Spleen (tissue), 11 donors: ENCODE results near the gene SPATA16. TPM values are rescaled to one million over a fixed set of nuclear protein-coding genes. Genes with fewer than 3 reads are reported as not detected.
"Not testable (repeated sequence)": the region's sequence is repeated elsewhere in the genome, so short reads cannot be mapped to it uniquely, and the experiment has no call there.

Experiments
- DNase-seq: peaks from one replicate; pipeline ENCODE4 v3.0.0-alpha.2; 2020
- H3K27ac ChIP-seq, 8 donors: fragments of 200-600 bp; sonication (generic) in 7 of 8; 1 replicate in 4 of 8; 2 replicates in 4 of 8; pipeline versions ENCODE4 v1.5.0 to v1.8.0; 2016 to 2021; ENCODE audit warnings: inconsistent platforms in 4 of 8, mild to moderate bottlenecking in 4 of 8, moderate library complexity in 1 of 8
- H3K27me3 ChIP-seq, 7 donors: fragments of 200-600 bp; sonication (generic) in 6 of 7; replicated peaks in 1 of 7; 1 replicate in 4 of 7; 2 replicates in 3 of 7; pipeline versions ENCODE4 v1.5.0 to v1.8.0; 2016 to 2021; ENCODE audit warnings: inconsistent platforms in 3 of 7, mild to moderate bottlenecking in 1 of 7
- H3K36me3 ChIP-seq, 6 donors: fragments of 200-600 bp; sonication (generic) in 5 of 6; 1 replicate in 4 of 6; 2 replicates in 2 of 6; pipeline versions ENCODE4 v1.5.0 to v1.8.0; 2016 to 2021; ENCODE audit warnings: inconsistent platforms in 2 of 6
- H3K4me1 ChIP-seq, 6 donors: fragments of 200-600 bp; sonication (generic) in 5 of 6; 1 replicate in 3 of 6; 2 replicates in 3 of 6; pipeline versions ENCODE4 v1.5.0 to v1.8.0; 2016 to 2021; ENCODE audit warnings: inconsistent platforms in 3 of 6
- H3K4me3 ChIP-seq, 8 donors: fragments of 200-600 bp; sonication (generic) in 7 of 8; 1 replicate in 4 of 8; 2 replicates in 4 of 8; pipeline versions ENCODE4 v1.5.0 to v1.8.0; 2016 to 2021; ENCODE audit warnings: inconsistent platforms in 4 of 8, mild to moderate bottlenecking in 4 of 8, moderate library complexity in 2 of 8
- H3K9me3 ChIP-seq, 8 donors: fragments of 200-600 bp; sonication (generic) in 7 of 8; 1 replicate in 4 of 8; 2 replicates in 4 of 8; pipeline versions ENCODE4 v1.5.0 to v1.8.0; 2016 to 2021; ENCODE audit warnings: inconsistent platforms in 4 of 8
- CTCF ChIP-seq, 11 experiments: fragments of 200-600 bp in 7 of 11; fragments of 450-650 bp in 4 of 11; sonication (generic) in 4 of 11; IDR thresholded peaks in 8 of 11; conservative IDR thresholded peaks in 3 of 11; 1 replicate in 7 of 11; 2 replicates in 4 of 11; pipeline versions ENCODE4 v1.4.0 to v1.8.0; 2016 to 2021; ENCODE audit warnings: antibody characterized with exemption in 11 of 11, inconsistent platforms in 4 of 11, mild to moderate bottlenecking in 1 of 11
- POLR2A ChIP-seq, 3 donors: fragments of 450-650 bp; IDR thresholded peaks; one replicate each; pipeline ENCODE4 v1.5.1; 2017; ENCODE audit warnings: antibody characterized with exemption in 3 of 3, mild to moderate bottlenecking in 1 of 3
- POLR2AphosphoS5 ChIP-seq, 3 donors: sonication (generic); formaldehyde crosslinking; IDR thresholded peaks; one replicate each; pipeline ENCODE4 v1.5.1; 2017; ENCODE audit warnings: antibody characterized with exemption in 3 of 3
- WGBS, 5 donors: extraction: QIAGEN DNeasy Blood & Tissue Kit in 3 of 5; methylation state at CpG; one replicate each; pipeline versions ENCODE4 v1.1.5 to v1.1.7; 2013 to 2018; 5-methylcytosine and 5-hydroxymethylcytosine counted together
- intact Hi-C: fragments of 100-400 bp; cut with DNase I; formaldehyde crosslinking; loops from one replicate; pipeline ENCODE4 v1.15.0; 2023; ENCODE audit warnings: low total_unique reads
- polyA plus RNA-seq, 3 donors: library from polyadenylated mRNA; stranded (reverse); fragments of 200-250 nt; gene quantifications; one replicate each; pipeline ENCODE4 v1.2.1, GENCODE V29; 2013
- total RNA-seq, 7 donors: library from RNA; depleted of rRNA in 3 of 7; stranded (reverse); fragments of >200 nt in 3 of 7; fragmentation: NEBNext Ultra II Directional in 4 of 7; extraction: Animal tissue kit (Norgen Biotek cat#: 25700) in 4 of 7; gene quantifications; one replicate each; pipeline versions ENCODE4 v1.1.0 to v1.2.1, GENCODE V29; 2016 to 2021
- donor health status: healthy with polysubstance abuse.
- donor health status: DM: no; HTN: no; CAD: no; lungs with moderate emphysema.
- donor health status: DM: no; HTN: no; CAD: no.
- donor health status: Bipolar disorder and iron deficiency.
- donor health status: healthy.
- donor health status: DM: no; HTN: no; CAD: no.
- donor health status: DM: yes; HTN: yes; CAD: no.

Gene SPATA16
- total and polyA plus RNA-seq, 10 donors: not detected

- intact Hi-C loops: no loop called here
- Histone ChIP-seq H3K36me3 (no peaks in the 10 kb centered on the region), H3K27me3 (no peaks in the 10 kb centered on the region), H3K9me3 (no peaks in the 10 kb centered on the region), H3K4me1 (no peaks in the 10 kb centered on the region), H3K4me3 (no peak overlapping the region), H3K27ac (no peak overlapping the region)
- no peak for TF ChIP-seq CTCF (IDR thresholded peaks at IDR 0.05 in 8 of 11, conservative IDR thresholded peaks at IDR 0.05 in 3 of 11)
- no peak for TF ChIP-seq POLR2A (IDR thresholded peaks at IDR 0.05)
- TF ChIP-seq POLR2AphosphoS5 (IDR thresholded peaks at IDR 0.05): no peak
- no peak for DNase-seq
- WGBS, 5 donors: 62 to 88% (median 68%) methylated on average over 2 of the region's 2 CpGs
These were observed 175.8 kb downstream of the SPATA16 start for GRCh38 chr3:172965256-172965655.

DNA sequence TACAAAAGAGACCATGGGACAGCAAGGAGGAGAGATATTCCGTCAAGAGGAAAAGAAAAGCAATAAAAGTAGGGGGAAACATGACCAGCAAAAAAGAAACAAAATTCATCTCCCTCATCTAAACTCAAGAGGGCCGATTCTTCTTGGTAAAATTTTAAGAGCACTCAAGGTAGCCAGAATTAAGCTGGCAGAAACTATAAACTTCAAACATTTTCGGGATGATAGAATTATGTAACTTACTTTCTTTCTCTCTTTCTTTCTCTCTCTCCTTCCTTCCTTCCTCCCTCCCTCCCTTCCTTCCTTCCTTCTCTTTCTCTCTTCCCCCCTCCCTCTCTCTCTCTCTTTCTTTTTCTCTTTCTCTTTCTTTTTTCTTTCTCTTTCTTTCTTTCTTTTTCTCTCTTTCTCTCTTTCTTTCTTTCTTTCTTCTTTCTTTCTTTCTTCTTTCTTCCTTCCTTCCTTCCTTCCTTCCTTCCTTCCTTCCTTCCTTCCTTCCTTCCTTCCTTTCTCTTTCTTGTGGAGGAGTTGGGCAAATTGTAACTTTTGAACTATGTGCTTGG lies 180.3 kb downstream of the SPATA16 start:
- H3K36me3 ChIP-seq, H3K27ac ChIP-seq, DNase-seq, H3K9me3 ChIP-seq, intact Hi-C loops, H3K4me1 ChIP-seq, H3K4me3 ChIP-seq, H3K27me3 ChIP-seq: not testable (repeated sequence)
- 81 to 90% (median 82%) methylated on average over 3 of the region's 3 CpGs for WGBS, 5 donors

DNA sequence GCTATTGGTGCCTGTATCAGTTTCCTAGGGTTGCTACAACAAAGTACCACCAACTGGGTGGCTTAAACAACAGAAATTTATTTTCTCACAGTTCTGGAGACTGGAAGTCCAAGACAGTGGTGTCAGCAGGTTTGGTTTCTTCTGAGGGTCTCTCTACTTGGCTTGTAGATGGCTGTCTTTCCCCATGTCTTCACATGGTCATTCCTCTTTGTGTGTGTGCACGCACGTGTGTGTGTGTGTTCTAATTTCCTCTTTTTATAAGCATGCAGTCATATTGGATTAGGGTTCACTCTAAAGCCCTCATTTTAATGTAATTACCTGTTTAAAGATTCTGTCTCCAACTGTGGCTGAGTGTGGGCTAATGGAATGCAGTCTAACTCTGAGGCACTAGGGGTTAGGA lies 182.5 kb downstream of the SPATA16 start:
- DNase-seq: no peak
- H3K9me3 ChIP-seq: no peaks in the 10 kb centered on the region
- no peaks in the 10 kb centered on the region for H3K36me3 ChIP-seq
- TF ChIP-seq POLR2AphosphoS5 (IDR thresholded peaks at IDR 0.05) (no peak), CTCF (IDR thresholded peaks at IDR 0.05 in 8 of 11, conservative IDR thresholded peaks at IDR 0.05 in 3 of 11) (no peak), POLR2A (IDR thresholded peaks at IDR 0.05) (no peak)
- H3K4me3 ChIP-seq: no peak overlapping the region
- no peaks in the 10 kb centered on the region for H3K4me1 ChIP-seq
- no peaks in the 10 kb centered on the region for H3K27me3 ChIP-seq
- intact Hi-C loops: no loop called here
- no peak overlapping the region for H3K27ac ChIP-seq
- WGBS, 5 donors: 71 to 95% (median 92%) methylated on average over 2 of the region's 2 CpGs

DNA sequence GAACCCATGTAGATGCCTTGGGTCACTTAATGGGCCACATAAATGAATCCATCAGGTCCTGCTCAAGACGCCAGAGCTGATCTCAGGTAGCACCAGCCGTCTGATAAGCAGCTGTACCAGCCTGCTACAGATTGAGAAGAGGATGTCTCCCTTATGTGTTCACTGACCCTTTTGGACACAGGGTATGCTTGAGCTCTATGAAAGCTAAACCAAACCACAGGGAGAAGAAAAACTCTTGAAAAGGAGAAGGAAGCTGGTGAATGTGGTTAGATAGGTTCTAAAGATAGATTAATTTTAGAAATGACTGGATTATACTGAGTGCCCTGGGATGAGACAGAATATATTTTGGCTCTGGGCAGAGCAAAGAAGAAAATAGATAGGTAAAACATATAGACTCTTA lies 187.5 kb downstream of the SPATA16 start:
- intact Hi-C loops: no loop called here
- H3K27ac ChIP-seq: no peak overlapping the region
- TF ChIP-seq POLR2AphosphoS5 (IDR thresholded peaks at IDR 0.05) (no peak), POLR2A (IDR thresholded peaks at IDR 0.05) (no peak), CTCF (IDR thresholded peaks at IDR 0.05 in 8 of 11, conservative IDR thresholded peaks at IDR 0.05 in 3 of 11) (no peak)
- 7 to 37% (median 25%) methylated on average over 2 of the region's 2 CpGs for WGBS, 5 donors
- H3K4me3 ChIP-seq: no peak overlapping the region
- no peaks in the 10 kb centered on the region for H3K9me3 ChIP-seq
- H3K36me3 ChIP-seq: no peaks in the 10 kb centered on the region
- H3K4me1 ChIP-seq: no peaks in the 10 kb centered on the region
- no peaks in the 10 kb centered on the region for H3K27me3 ChIP-seq
- DNase-seq: no peak

DNA sequence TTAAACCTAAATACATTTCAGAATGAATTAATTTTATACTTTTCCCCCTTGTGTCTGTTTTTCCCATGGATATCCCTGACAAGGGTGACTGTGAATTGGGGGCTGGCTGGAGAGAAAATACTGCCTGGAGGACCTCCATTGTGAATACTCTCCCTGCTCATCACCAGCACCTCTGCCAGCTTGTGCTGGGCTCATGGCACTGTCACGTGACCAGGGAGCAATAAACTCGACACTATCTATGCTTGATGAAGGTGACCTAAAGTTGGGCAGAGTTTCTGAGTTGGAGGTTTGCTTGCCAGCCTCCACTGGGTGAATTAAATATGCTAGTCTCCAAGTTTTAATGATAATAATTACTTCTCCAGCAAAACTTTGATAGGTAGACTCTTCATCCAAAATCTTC lies 189.5 kb downstream of the SPATA16 start:
- intact Hi-C loops: no loop called here
- 51 to 85% (median 59%) methylated on average over 2 of the region's 2 CpGs for WGBS, 5 donors
- H3K4me3 ChIP-seq: no peak overlapping the region
- TF ChIP-seq POLR2A (IDR thresholded peaks at IDR 0.05) (no peak), POLR2AphosphoS5 (IDR thresholded peaks at IDR 0.05) (no peak), CTCF (IDR thresholded peaks at IDR 0.05 in 8 of 11, conservative IDR thresholded peaks at IDR 0.05 in 3 of 11) (no peak)
- H3K27ac ChIP-seq: no peak overlapping the region
- DNase-seq: no peak
- H3K9me3 ChIP-seq: peaks cover 0 to 9% (median 0%) of the 10 kb centered on the region in 8 donors
- H3K27me3 ChIP-seq: no peaks in the 10 kb centered on the region
- H3K4me1 ChIP-seq: no peaks in the 10 kb centered on the region
- H3K36me3 ChIP-seq: no peaks in the 10 kb centered on the region
